GM18867 (cell line): ENCODE results near the gene RPTOR.

Experiments
- ATAC-seq: cut with Tn5 transposase; IDR thresholded peaks from one replicate; pipeline ENCODE4 v1.9.1; 2021; ENCODE audit warnings: mild to moderate bottlenecking, moderate library complexity; ENCODE audit not compliant: unreplicated experiment

The RPTOR gene

DNA sequence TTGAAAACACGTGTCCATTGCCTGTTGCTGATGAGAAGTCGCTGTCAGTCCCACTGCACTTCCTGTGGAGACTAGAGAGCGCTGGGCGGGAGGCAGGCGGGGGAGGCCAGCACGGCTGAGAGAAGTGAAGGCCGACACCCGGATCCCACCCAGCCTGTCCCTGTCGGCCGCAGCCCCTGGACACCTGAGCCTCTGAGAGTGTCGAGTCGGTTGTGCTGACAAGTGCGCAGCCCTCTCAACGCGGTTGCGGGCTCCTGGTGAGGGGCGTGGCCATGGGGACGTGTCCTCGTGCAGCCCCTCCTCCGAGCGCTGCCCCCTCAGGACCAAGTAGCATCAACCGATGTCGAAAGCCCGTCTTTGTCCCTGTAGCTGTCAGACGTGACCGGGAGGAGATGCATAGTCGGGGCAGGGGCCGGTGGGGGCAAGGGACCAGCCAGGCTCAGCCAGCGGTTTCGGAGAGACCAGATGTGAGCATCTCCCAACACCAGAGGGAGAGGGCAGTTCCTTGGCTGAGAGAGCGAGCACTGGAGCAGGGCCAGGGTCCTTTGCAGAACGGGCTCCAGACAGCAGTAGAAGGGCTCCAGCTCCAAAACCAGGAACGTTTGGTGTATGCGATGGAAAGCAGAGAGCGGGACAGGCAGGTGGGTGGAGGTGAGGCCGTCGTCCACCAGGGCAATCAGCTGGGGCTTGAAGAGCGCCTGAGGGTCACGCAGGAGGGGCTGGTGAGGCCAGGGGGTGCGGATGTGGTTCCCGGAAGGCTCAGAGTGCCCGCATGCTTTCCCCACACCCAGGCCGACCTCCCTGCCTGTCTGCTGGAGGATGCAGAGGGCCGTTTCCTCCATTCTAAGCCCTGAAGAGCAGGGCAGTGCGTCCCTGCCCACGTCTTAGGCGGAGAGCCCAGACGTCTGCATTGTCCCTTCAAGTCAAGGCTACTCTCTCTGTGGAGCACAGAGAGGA lies 403.7 kb downstream of the RPTOR start:
- no peak for ATAC-seq

- no peak for ATAC-seq
Observed at GRCh38 chr17:80948976-80949450, 404.4 kb downstream of the RPTOR start.

DNA sequence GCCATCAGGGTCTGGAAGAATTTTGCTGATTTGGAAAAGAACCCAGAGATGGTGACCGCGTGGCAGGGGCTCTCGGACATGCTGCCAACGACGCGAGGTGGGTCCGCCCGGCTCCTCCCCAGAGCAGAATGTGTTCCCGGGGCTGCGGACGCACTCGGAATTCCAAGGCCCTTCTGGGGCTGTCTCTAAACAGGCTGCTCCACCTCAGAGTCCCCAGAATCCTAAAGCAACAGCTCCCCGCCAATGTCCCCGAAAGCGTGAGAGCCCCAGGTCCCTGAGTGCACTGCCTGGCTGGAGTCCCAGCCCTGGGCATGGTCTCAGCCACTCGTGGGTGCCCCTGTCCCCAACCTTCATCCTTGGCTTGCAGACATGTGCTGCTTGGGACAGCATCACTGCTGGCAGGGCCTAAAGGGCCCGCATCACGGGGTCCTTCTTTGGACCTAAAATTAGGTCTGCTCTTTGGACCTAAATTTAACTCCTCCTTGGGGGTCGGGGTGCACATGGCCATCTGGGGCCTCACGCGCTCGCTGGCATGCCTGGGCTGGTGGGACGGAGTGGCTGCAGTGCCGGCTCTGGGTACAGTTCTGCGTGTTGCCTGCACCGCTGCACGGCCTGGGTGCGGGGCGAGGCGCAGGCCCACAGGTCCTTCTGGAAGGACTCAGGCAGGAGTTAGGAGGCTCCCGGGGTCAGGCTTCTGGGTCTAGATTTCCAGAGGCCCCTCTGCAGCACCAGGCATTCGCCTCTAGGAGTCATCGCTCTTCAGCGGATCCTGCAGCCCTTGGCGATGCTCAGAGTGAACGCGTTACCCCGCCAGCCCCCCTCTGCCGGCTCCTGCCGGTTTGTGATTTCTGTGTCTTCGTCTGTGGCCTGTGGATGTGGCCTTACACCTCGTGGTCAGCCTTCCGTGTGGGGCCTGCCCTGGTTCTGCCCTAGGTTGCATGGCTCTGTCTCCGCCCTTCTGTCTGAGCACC lies 405.1 kb downstream of the RPTOR start:
- no peak for ATAC-seq

DNA sequence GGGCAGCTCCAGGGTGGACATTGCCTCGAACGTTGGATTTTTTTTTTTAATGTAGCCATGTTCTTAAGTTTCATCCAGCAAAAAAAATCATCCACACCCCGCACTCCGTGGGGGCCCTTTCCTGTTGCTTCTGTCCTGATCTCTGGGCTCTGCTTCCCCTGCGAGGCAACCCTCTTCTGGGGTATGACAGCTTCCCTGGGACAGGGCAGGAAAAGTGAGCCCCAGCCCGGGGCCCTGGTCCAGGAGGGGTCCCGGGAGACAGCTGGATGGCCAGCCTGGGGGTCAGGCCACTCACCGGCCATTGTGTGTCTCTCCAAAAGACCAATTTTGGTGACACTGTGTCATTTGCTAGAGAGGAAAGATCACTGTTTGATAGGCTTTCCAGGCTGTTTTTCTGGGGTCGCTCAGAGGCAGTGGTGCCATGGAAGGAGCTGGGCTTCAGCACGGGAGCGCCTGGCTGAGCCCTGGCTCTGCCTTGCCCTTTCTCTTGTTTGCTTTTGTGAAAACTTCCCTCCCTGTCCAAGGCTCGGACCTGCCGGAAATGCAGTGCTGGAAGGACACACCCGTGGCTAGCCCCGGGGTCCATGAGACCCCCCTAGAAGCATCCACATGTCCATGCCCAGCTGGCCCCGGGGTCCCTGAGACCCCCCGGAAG lies 406.0 kb downstream of the RPTOR start:
- no peak for ATAC-seq

- ATAC-seq: no peak
Observed at GRCh38 chr17:80951121-80952090, 406.8 kb downstream of the RPTOR start.

DNA sequence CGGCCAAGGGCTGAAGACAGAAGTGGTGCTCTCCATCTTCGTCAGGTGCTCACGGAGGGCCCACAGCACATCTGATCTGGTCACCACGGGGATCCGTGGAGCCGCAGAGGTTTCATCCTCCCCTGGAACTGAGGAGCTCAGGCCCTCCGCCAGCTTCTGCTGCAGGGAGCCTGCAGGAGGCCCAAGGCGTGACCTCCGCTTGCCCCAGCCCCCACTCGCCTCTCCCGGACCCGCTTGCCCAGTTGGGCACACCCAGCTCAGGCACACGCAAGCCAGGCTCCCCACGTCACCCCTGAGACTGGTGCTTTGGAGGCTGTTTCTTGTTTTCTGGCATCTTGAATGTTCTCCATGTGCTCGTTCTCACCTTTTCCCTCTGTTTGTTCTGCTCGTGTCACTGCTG lies 407.7 kb downstream of the RPTOR start:
- ATAC-seq: no peak

DNA sequence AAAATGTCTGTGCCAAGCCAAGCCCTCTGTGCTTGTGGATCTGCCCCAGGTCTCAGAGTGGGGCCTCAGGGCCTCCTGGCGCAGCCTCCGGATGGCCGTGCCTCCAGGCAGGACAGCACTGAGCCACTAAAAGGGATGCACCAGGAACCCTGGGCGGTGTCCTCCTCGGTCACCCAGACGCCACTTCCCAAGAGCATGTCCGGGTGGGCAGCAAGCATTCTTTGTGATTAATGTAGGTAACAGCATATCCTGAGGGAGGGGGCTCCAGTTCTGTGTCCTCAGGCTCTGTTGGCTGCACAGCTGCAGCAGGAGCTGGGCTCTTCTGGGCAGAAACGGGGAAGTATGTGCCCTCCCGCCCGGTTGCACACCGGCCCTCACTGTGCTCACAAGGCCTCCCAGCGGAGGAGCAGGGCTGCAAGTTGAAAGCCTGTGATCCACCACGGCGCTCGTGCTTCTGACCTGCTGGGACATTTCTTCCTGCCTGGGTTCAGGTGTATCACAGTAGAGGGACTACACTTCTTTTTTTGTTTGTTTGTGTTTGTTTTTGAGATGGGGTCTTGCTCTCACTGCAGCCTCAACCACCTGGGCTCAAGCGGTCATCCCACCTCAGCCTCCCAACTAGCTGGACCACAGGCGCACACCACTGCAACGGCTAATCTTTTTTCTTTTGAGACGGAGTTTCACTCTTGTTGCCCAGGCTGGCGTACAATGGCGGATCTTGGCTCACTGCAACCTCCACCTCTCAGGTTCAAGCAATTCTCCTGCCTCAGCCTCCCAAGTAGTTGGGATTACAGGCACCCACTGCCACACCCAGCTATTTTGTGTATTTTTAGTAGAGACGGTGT lies 409.1 kb downstream of the RPTOR start:
- ATAC-seq: no peak

GRCh38 chr17:80955078-80955477 lies 410.4 kb downstream of the RPTOR start:
- ATAC-seq: no peak

DNA sequence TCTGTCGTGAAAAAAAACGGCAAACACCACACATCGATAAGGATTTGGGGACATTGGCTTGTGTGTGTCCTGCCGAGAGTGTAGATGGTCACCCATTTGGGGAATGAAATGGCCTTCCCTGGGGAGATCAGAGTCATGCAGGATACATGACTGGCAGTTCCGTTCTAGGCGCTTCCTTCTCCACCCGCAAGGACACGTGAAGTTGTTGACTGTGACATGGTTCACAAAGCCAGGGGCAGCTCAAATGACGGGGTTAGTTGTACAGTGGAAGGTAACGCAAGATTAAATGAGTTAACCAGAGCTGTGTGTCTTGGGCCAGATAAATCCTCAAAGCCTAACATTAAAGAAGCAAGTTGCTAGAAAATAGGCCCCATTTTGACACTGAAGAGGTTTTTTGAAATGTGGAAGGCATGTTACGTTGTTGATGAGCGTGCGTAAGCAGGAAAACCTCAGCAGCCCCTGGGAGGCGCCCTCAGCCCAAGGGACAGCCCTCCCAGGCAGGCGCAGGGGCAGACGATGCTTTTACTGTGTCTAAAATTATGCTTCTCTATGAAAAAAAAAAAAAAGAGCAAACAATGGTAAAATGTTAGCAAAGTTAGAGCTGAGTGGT lies 411.1 kb downstream of the RPTOR start:
- ATAC-seq: no peak

- ATAC-seq: no peak
Observed at GRCh38 chr17:80956321-80957190, 411.9 kb downstream of the RPTOR start.

DNA sequence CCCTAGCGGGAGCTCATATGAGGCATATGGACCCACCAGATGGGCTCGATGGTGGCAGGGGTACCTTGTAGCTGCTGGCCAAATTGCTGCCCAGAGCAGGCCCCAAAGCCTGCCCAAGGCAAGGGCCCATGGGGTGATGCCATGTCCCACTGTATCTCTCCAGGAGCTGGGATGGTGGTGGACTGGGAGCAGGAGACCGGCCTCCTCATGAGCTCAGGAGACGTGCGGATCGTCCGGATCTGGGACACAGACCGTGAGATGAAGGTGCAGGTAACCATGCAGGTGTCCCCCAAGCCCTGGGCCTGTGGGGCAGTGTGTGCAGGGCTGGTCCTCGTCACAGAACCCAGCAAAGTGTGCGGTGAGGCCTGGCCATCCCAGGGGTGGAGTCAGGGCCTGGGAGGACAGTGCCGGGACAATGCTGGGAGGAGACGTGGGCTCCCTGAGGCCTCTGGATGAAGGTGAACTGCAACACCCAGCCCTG lies 412.9 kb downstream of the RPTOR start:
- no peak for ATAC-seq

DNA sequence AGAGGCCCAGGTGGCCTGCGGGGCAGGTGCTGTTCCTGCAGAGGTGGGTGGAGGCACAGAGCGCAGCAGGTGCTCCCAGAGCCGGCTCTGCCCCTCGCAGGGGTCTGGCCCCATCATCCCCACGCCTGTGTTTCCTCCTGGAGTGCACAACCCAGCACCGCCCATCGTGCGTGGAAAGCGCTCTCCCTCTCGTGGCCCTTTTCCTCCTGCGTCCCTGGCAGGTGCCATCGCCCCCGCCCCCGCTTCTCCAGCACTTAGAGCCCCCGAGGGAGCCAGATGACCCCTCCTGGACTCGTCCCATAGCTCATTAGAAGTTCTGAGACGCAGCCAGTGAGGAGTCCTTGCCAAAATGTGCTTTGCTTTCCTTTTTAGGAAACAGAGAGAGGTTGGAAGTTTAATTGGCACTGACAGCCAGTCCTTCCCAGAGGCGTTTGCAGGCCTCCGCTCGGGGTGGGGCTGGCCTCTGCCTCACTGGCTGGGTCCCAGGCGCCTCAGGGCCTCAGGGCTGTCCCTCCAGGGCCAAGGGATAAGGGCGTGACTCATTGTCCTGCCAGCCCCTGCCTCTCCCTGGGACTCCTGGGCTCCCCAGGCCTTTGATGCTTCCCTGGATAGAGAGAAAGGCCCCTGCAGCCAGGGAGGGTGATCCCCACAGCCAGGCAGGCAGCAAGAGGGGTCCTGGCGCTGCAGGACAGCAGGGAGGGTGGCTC lies 414.8 kb downstream of the RPTOR start:
- no peak for ATAC-seq

DNA sequence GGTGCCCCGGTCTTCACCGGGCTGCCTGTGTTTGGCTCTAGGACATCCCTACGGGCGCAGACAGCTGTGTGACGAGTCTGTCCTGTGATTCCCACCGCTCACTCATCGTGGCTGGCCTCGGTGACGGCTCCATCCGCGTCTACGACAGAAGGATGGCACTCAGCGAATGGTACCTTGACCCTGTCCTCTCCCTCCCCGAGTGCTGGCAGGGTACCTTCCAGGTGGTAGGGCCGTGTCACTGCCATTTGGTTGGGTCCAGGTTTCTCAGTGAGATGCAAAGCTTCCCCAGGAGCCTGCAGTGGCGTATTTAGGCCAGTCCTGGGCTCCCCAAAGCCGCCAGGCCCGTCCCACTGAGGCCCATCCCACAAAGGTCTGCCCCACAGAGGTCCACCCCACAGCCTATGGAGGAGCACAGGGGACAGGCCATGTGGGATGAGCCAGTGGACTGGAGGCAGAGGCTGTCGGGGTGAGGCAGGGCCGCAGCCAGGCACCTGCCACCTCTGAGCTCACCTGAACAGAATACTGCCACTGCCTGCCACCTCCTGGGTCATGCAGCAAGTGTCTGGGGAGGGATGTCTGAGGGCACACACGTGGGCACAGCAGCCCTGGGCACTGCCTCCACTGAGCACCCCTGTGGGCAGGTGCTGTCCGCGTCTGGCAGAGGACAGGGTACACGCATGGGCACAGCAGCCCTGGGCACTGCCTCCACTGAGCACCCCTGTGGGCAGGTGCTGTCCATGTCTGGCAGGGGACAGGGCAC lies 415.6 kb downstream of the RPTOR start:
- no peak for ATAC-seq

DNA sequence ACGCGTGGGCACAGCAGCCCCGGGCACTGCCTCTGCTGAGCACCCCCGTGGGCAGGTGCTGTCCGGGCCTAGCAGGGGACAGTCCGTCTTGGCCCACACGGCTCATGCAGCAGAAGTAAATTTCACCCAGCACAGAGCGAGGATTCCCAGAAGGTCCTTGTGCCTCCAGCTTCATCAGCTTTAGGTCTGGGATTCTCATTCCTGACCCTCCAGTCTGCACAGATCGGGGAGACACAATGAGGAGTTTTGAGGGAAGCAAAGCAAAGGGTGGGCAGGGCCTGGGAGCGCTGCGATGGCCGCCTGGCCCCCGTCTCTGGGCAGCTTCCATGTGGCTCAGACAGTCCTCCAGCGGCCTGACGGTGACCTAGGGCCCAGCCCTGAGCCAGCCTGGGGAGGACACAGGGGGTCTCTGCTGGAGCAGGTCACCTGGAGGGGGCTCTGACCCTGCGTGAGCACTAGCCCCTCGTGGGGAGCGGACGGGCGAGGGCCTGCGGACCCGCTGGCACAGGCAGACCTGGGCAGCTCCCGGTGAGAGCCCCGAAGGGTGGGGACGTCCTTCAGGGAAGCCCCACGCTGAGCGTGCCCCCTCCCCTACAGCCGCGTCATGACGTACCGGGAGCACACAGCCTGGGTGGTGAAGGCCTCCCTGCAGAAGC lies 416.3 kb downstream of the RPTOR start:
- ATAC-seq: no peak

GRCh38 chr17:80961541-80962330 lies 417.1 kb downstream of the RPTOR start:
- ATAC-seq: no peak
